Keratinocyte (primary cell): ENCODE measurements around the gene PRKAR1B. TPM values are rescaled to one million over a fixed set of nuclear protein-coding genes. Genes with fewer than 3 reads are reported as not detected.

Experiments
- DNase-seq: peaks from one replicate; pipeline ENCODE4 v3.0.0-alpha.2; 2011; ENCODE audit warnings: low read depth, missing footprints, low spot score
- FAIRE-seq: peaks from 2 replicates; lab custom pipeline; 2011; peaks lifted over from hg19 to GRCh38; lab: Jason Lieb, UNC
- H2AFZ ChIP-seq: 2 replicates; pipeline ENCODE4 v1.6.0; 2012; ENCODE audit warnings: low read length, control low read depth, inconsistent platforms; ENCODE audit not compliant: control insufficient read depth
- H3K27ac ChIP-seq: 2 replicates; pipeline ENCODE4 v1.5.1; 2011; ENCODE audit warnings: low read length; ENCODE audit not compliant: control insufficient read depth, insufficient read depth
- H3K27me3 ChIP-seq: 3 replicates; pipeline ENCODE4 v1.6.0; 2011; ENCODE audit warnings: low read length; ENCODE audit not compliant: control insufficient read depth, insufficient read depth; ENCODE audit errors: extremely low read depth
- H3K36me3 ChIP-seq, 2 experiments: 2 replicates in 1 of 2; 3 replicates in 1 of 2; pipeline ENCODE4 v1.5.1; 2011; ENCODE audit warnings: low read length in 2 of 2, mild to moderate bottlenecking in 1 of 2; ENCODE audit not compliant: control insufficient read depth in 2 of 2, insufficient read depth in 2 of 2; ENCODE audit errors: extremely low read depth in 1 of 2
- H3K4me1 ChIP-seq: 3 replicates; pipeline ENCODE4 v1.5.1; 2011; ENCODE audit warnings: low read length; ENCODE audit not compliant: control insufficient read depth, insufficient read depth; ENCODE audit errors: extremely low read depth
- H3K4me2 ChIP-seq: 3 replicates; pipeline ENCODE4 v1.6.0; 2011; ENCODE audit warnings: low read depth, low read length; ENCODE audit not compliant: control insufficient read depth, insufficient read depth; ENCODE audit errors: extremely low read depth
- H3K4me3 ChIP-seq, 3 experiments: fragments of 200-600 bp in 1 of 3; sonication (generic) in 1 of 3; 2 replicates in 2 of 3; 3 replicates in 1 of 3; pipeline ENCODE4 v1.5.1; 2011 to 2016; ENCODE audit warnings: low read length in 3 of 3, mild to moderate bottlenecking in 3 of 3, control low read depth in 2 of 3, inconsistent platforms in 1 of 3, low read depth in 1 of 3, mixed read lengths in 1 of 3, mixed run types in 1 of 3, moderate library complexity in 1 of 3; ENCODE audit not compliant: control insufficient read depth in 2 of 3, insufficient read depth in 2 of 3; ENCODE audit errors: extremely low read depth in 1 of 3
- H3K79me2 ChIP-seq: 2 replicates; pipeline ENCODE4 v1.6.0; 2012; ENCODE audit warnings: low read length; ENCODE audit not compliant: control insufficient read depth, insufficient read depth
- H3K9ac ChIP-seq: 3 replicates; pipeline ENCODE4 v1.6.0; 2011; ENCODE audit warnings: low read length; ENCODE audit not compliant: control insufficient read depth, insufficient read depth; ENCODE audit errors: extremely low read depth
- H3K9me1 ChIP-seq: 3 replicates; pipeline ENCODE4 v1.6.0; 2011; ENCODE audit warnings: low read length; ENCODE audit not compliant: control insufficient read depth, insufficient read depth; ENCODE audit errors: extremely low read depth
- H3K9me3 ChIP-seq: 2 replicates; pipeline ENCODE4 v1.5.1; 2012; ENCODE audit warnings: low read depth, low read length; ENCODE audit not compliant: control insufficient read depth
- H4K20me1 ChIP-seq: 3 replicates; pipeline ENCODE4 v1.6.0; 2011; ENCODE audit warnings: low read length; ENCODE audit not compliant: control insufficient read depth, insufficient read depth; ENCODE audit errors: extremely low read depth
- EZH2 ChIP-seq: IDR thresholded peaks from one replicate; pipeline ENCODE4 v1.6.1; 2012; ENCODE audit warnings: inconsistent platforms, mild to moderate bottlenecking, low read length, moderate library complexity
- dilution Hi-C: fragments of 300-500 bp; cut with MboI; formaldehyde crosslinking; loops from one replicate; pipeline ENCODE4 v1.7.0; 2020; ENCODE audit warnings: low sequenced_read_pairs; ENCODE audit not compliant: extremely low pct_ligation_motif_present
- polyA plus RNA-seq, 5 experiments: library from polyadenylated mRNA; depleted of rRNA in 3 of 5; stranded (reverse) in 3 of 5; stranded (forward) in 1 of 5; unstranded in 1 of 5; fragments of >200 nt; gene quantifications; 1 replicate in 1 of 5; 2 replicates in 3 of 5; 3 replicates in 1 of 5; pipeline versions ENCODE4 v1.2.1 to v1.2.3, GENCODE V29; 2011 to 2012; ENCODE audit warnings: missing spikeins in 2 of 5, low read depth in 1 of 5, low replicate concordance in 1 of 5
- TF ChIP-seq, protein P1 (sequence below), 3 experiments: IDR thresholded peaks in 1 of 3; conservative IDR thresholded peaks in 1 of 3; optimal IDR thresholded peaks in 1 of 3; 2 replicates in 2 of 3; 3 replicates in 1 of 3; pipeline versions ENCODE3 to v1.5.1; 2011; ENCODE audit warnings: low read length in 3 of 3, mild to moderate bottlenecking in 3 of 3, moderate library complexity in 2 of 3, control low read depth in 1 of 3, inconsistent platforms in 1 of 3; ENCODE audit not compliant: insufficient read depth in 2 of 3; ENCODE audit errors: extremely low read depth in 1 of 3

PRKAR1B gene
- polyA plus RNA-seq, 1 donor (not counting 4 experiments of a cell fraction or from before 2014, with no cell fraction given): 10.8 TPM

DNA sequence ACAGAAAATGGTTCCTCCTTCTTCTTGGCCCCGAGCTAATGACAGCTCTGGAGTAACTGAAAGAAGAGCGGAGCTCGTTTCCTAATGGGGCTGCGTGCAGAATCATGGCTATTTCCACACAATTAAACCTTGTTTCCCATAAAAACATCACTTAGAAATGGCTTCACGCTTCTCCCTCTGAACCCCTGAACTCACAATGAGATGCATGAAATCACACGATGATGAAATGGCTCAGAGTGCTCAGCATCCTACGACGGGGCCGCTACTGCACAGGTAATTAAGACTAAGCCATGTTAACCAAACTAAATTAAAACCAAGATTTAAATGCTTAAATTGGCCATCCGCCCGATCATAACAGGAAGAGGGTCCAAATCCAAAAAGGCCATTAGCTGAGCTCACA, 80.6 kb downstream of the PRKAR1B start:
- TF ChIP-seq EZH2: no peak
- TF ChIP-seq, protein P1, sequence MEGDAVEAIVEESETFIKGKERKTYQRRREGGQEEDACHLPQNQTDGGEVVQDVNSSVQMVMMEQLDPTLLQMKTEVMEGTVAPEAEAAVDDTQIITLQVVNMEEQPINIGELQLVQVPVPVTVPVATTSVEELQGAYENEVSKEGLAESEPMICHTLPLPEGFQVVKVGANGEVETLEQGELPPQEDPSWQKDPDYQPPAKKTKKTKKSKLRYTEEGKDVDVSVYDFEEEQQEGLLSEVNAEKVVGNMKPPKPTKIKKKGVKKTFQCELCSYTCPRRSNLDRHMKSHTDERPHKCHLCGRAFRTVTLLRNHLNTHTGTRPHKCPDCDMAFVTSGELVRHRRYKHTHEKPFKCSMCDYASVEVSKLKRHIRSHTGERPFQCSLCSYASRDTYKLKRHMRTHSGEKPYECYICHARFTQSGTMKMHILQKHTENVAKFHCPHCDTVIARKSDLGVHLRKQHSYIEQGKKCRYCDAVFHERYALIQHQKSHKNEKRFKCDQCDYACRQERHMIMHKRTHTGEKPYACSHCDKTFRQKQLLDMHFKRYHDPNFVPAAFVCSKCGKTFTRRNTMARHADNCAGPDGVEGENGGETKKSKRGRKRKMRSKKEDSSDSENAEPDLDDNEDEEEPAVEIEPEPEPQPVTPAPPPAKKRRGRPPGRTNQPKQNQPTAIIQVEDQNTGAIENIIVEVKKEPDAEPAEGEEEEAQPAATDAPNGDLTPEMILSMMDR (optimal IDR thresholded peaks at IDR 0.05 in 1 of 3, IDR thresholded peaks at IDR 0.05 in 1 of 3, conservative IDR thresholded peaks at IDR 0.05 in 1 of 3; ENCODE audit: extremely low read depth in 1 of 3, insufficient read depth in 2 of 3, low read length in 3 of 3): no peak
- Histone ChIP-seq H3K9ac (no peak overlapping the region), H3K4me3 (no peak overlapping the region), H3K79me2 (no peaks in the 10 kb centered on the region), H3K4me2 (no peak overlapping the region), H3K27me3 (no peaks in the 10 kb centered on the region), H3K27ac (no peak overlapping the region), H3K9me1 (no peaks in the 10 kb centered on the region), H3K36me3 (peaks cover 0 to 2% of the 10 kb centered on the region in 2 experiments), H3K4me1 (no peaks in the 10 kb centered on the region), H4K20me1 (no peaks in the 10 kb centered on the region), H3K9me3 (peaks cover 3% of the 10 kb centered on the region), H2AFZ (no peak overlapping the region)
- no peak for DNase-seq
- no peak for FAIRE-seq
- dilution Hi-C loops: no loop called here

DNA sequence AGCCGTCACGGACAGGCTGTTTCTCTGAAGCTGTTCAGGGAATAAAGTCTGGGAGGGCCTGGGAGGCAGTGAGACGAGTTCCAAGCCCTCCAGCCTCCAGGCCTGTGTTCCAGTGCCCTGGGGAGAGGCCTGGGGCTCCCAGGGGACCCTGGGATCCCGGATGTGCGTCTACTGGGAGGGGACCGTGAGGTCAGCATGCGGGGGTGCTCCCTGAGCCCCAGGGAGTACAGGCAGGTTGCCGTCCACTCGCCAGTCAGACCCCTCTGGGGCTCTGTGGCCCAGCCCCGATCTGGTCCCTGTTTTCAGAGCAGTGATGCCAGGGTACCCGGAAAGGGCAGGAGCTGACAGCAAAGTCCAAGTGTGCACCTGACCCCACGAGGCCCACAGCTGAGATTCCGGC, 81.5 kb downstream of the PRKAR1B start:
- no peak overlapping the region for H3K9ac ChIP-seq
- H3K4me2 ChIP-seq: no peak overlapping the region
- H3K79me2 ChIP-seq: no peaks in the 10 kb centered on the region
- no peaks in the 10 kb centered on the region for H3K4me1 ChIP-seq
- no peaks in the 10 kb centered on the region for H4K20me1 ChIP-seq
- DNase-seq (no peak), FAIRE-seq (no peak)
- no peaks in the 10 kb centered on the region for H3K27me3 ChIP-seq
- H3K4me3 ChIP-seq: no peak overlapping the region
- dilution Hi-C loops: no loop called here
- TF ChIP-seq, protein P1 (optimal IDR thresholded peaks at IDR 0.05 in 1 of 3, IDR thresholded peaks at IDR 0.05 in 1 of 3, conservative IDR thresholded peaks at IDR 0.05 in 1 of 3; ENCODE audit: extremely low read depth in 1 of 3, insufficient read depth in 2 of 3, low read length in 3 of 3): no peak
- no peak for TF ChIP-seq EZH2
- H3K9me1 ChIP-seq: no peaks in the 10 kb centered on the region
- no peak overlapping the region for H2AFZ ChIP-seq
- H3K9me3 ChIP-seq: peaks cover 3% of the 10 kb centered on the region
- H3K27ac ChIP-seq: no peak overlapping the region
- H3K36me3 ChIP-seq: peaks cover 0 to 2% of the 10 kb centered on the region in 2 experiments
